CD14-positive monocyte (primary cell): ENCODE results near the gene ITPK1. TPM values are rescaled to one million over a fixed set of nuclear protein-coding genes. Genes with fewer than 3 reads are reported as not detected.

Experiments used
- DNase-seq, 3 donors: peaks; one replicate each; pipeline ENCODE4 v3.0.0-alpha.2; 2011 to 2022
- H2AFZ ChIP-seq: 2 replicates; pipeline ENCODE4 v1.6.0; 2012; ENCODE audit warnings: mild to moderate bottlenecking, low read depth, low read length, inconsistent platforms; ENCODE audit not compliant: insufficient read depth, poor library complexity, severe bottlenecking
- H3K27ac ChIP-seq, 2 donors: 1 replicate in 1 of 2; 2 replicates in 1 of 2; pipeline ENCODE4 v1.5.1; 2012 to 2013; ENCODE audit warnings: low read length in 2 of 2, control low read depth in 1 of 2, inconsistent platforms in 1 of 2, low read depth in 1 of 2, mild to moderate bottlenecking in 1 of 2
- H3K27me3 ChIP-seq, 2 donors: one replicate each; pipeline versions ENCODE4 v1.6.0 to v1.6.1; 2011 to 2013; ENCODE audit warnings: low read length in 2 of 2; ENCODE audit not compliant: control insufficient read depth in 2 of 2, insufficient read depth in 2 of 2
- H3K36me3 ChIP-seq, 2 donors: replicated peaks in 1 of 2; 1 replicate in 1 of 2; 2 replicates in 1 of 2; pipeline versions ENCODE4 v1.5.1 to v1.6.1; 2012 to 2013; ENCODE audit warnings: low read length in 2 of 2, control low read depth in 1 of 2, inconsistent platforms in 1 of 2, mild to moderate bottlenecking in 1 of 2; ENCODE audit not compliant: insufficient read depth in 2 of 2, control insufficient read depth in 1 of 2
- H3K4me1 ChIP-seq, 2 donors: 1 replicate in 1 of 2; 2 replicates in 1 of 2; pipeline versions ENCODE4 v1.5.1 to v1.6.1; 2012 to 2013; ENCODE audit warnings: low read length in 2 of 2, control low read depth in 1 of 2, inconsistent platforms in 1 of 2, mild to moderate bottlenecking in 1 of 2, moderate library complexity in 1 of 2; ENCODE audit not compliant: insufficient read depth in 2 of 2, control insufficient read depth in 1 of 2
- H3K4me2 ChIP-seq: replicated peaks from 2 replicates; pipeline ENCODE3; 2012; ENCODE audit warnings: low read length, moderate library complexity, mild to moderate bottlenecking; ENCODE audit not compliant: poor library complexity, severe bottlenecking; ENCODE audit errors: extremely low read depth
- H3K4me3 ChIP-seq, 3 experiments: fragments of 200-600 bp in 1 of 3; sonication (generic) in 1 of 3; replicated peaks in 1 of 3; 1 replicate in 2 of 3; 2 replicates in 1 of 3; pipeline ENCODE4 v1.5.1; 2011 to 2013; ENCODE audit warnings: low read length in 3 of 3, mild to moderate bottlenecking in 3 of 3, control low read depth in 2 of 3, low read depth in 2 of 3, inconsistent platforms in 1 of 3, moderate library complexity in 1 of 3
- H3K79me2 ChIP-seq: 2 replicates; pipeline ENCODE4 v1.6.0; 2012; ENCODE audit warnings: mild to moderate bottlenecking, control low read depth, inconsistent platforms, low read length, moderate library complexity; ENCODE audit not compliant: insufficient read depth
- H3K9ac ChIP-seq: 2 replicates; pipeline ENCODE4 v1.6.0; 2017; ENCODE audit warnings: low read length, mild to moderate bottlenecking; ENCODE audit not compliant: insufficient read depth, poor library complexity, severe bottlenecking
- H3K9me3 ChIP-seq, 2 donors: replicated peaks in 1 of 2; 1 replicate in 1 of 2; 2 replicates in 1 of 2; pipeline versions ENCODE4 v1.5.1 to v1.6.1; 2012 to 2013; ENCODE audit warnings: low read length in 2 of 2, control low read depth in 1 of 2; ENCODE audit not compliant: control insufficient read depth in 1 of 2, insufficient read depth in 1 of 2
- H4K20me1 ChIP-seq: 2 replicates; pipeline ENCODE4 v1.6.0; 2012; ENCODE audit warnings: mild to moderate bottlenecking, low read length, control low read depth, moderate library complexity; ENCODE audit not compliant: insufficient read depth
- H3K27ac Mint-ChIP-seq, 7 donors: one replicate each; pipeline ENCODE4 v1.8.0; 2020; ENCODE audit warnings: mild to moderate bottlenecking in 7 of 7, mixed read lengths in 7 of 7, moderate library complexity in 6 of 7, inconsistent platforms in 2 of 7
- H3K27me3 Mint-ChIP-seq, 3 donors: one replicate each; pipeline ENCODE4 v1.8.0; 2021 to 2022; ENCODE audit warnings: low read depth in 3 of 3, mild to moderate bottlenecking in 3 of 3, mixed read lengths in 3 of 3, moderate library complexity in 3 of 3, inconsistent platforms in 1 of 3
- H3K36me3 Mint-ChIP-seq, 2 donors: one replicate each; pipeline ENCODE4 v1.8.0; 2020; ENCODE audit warnings: mixed read lengths in 2 of 2, inconsistent platforms in 1 of 2, mild to moderate bottlenecking in 1 of 2
- H3K4me1 Mint-ChIP-seq: one replicate; pipeline ENCODE4 v1.8.0; 2020; ENCODE audit warnings: mild to moderate bottlenecking, mixed read lengths
- H3K4me3 Mint-ChIP-seq, 2 donors: one replicate each; pipeline ENCODE4 v1.8.0; 2020; ENCODE audit warnings: mild to moderate bottlenecking in 2 of 2, mixed read lengths in 2 of 2, moderate library complexity in 1 of 2
- H3K9me3 Mint-ChIP-seq, 7 donors: one replicate each; pipeline ENCODE4 v1.8.0; 2020 to 2022; ENCODE audit warnings: mixed read lengths in 7 of 7, mild to moderate bottlenecking in 6 of 7, moderate library complexity in 6 of 7, inconsistent platforms in 2 of 7
- CTCF ChIP-seq: fragments of 200-600 bp; IDR thresholded peaks from one replicate; pipeline ENCODE4 v1.8.0; 2022; ENCODE audit warnings: antibody characterized with exemption, mild to moderate bottlenecking
- WGBS: methylation state at CpG from one replicate; pipeline ENCODE4 v1.1.5; 2013; ENCODE audit warnings: missing lambda C conversion rate; ENCODE audit not compliant: insufficient coverage; 5-methylcytosine and 5-hydroxymethylcytosine counted together
- intact Hi-C, 2 donors: fragments of 100-400 bp; cut with micrococcal nuclease; formaldehyde crosslinking; loops; one replicate each; pipeline versions ENCODE4 v1.15.0 to v1.15.1; 2023
- polyA plus RNA-seq, 3 donors: library from polyadenylated mRNA; depleted of rRNA in 1 of 3; unstranded in 2 of 3; stranded (reverse) in 1 of 3; fragments of 300-500 nt in 2 of 3; fragments of >200 nt in 1 of 3; fragmentation: Illumina TruSeq in 2 of 3; gene quantifications; 1 replicate in 2 of 3; 2 replicates in 1 of 3; pipeline ENCODE4 v1.2.3, GENCODE V29; 2012 to 2021

ITPK1 gene
- polyA plus RNA-seq, 3 donors = 57.1 to 144 (median 63.0) TPM

- Mint-ChIP-seq H3K9me3 (no peaks in the 10 kb centered on the region), H3K27me3 (peaks cover 0 to 5% (median 2%) of the 10 kb centered on the region in 3 donors), H3K4me3 (no peak overlapping the region), H3K36me3 (peaks cover 12 to 15% of the 10 kb centered on the region in 2 donors), H3K27ac (no peak overlapping the region), H3K4me1 (no peaks in the 10 kb centered on the region)
- Histone ChIP-seq H3K27me3 (no peaks in the 10 kb centered on the region), H3K9me3 (no peaks in the 10 kb centered on the region), H3K27ac (no peak overlapping the region), H3K4me2 (no peak overlapping the region), H3K36me3 (peaks cover 12 to 16% of the 10 kb centered on the region in 2 donors), H3K9ac (no peak overlapping the region), H3K4me1 (no peaks in the 10 kb centered on the region), H3K79me2 (no peaks in the 10 kb centered on the region), H2AFZ (no peak overlapping the region), H3K4me3 (no peak overlapping the region), H4K20me1 (peaks cover 31% of the 10 kb centered on the region)
- 93% methylated on average over 3 of the region's 18 CpGs for WGBS
- TF ChIP-seq CTCF = no peak
- DNase-seq = no peak
- intact Hi-C loops = no loop called here
Observed at GRCh38 chr14:92931681-92932447, 183.9 kb downstream of the ITPK1 start.

GRCh38 chr14:92930737-92931602, 184.8 kb downstream of the ITPK1 start:
- 87% methylated on average over 4 of the region's 8 CpGs for WGBS
- DNase-seq = no peak
- no peaks in the 10 kb centered on the region for H3K9me3 Mint-ChIP-seq
- Histone ChIP-seq H4K20me1 (peaks cover 27% of the 10 kb centered on the region), H3K4me1 (no peaks in the 10 kb centered on the region), H3K36me3 (peaks cover 4 to 7% of the 10 kb centered on the region in 2 donors), H3K27me3 (no peaks in the 10 kb centered on the region), H3K27ac (no peak overlapping the region), H3K4me3 (no peak overlapping the region), H3K9ac (no peak overlapping the region), H2AFZ (no peak overlapping the region), H3K9me3 (no peaks in the 10 kb centered on the region), H3K79me2 (no peaks in the 10 kb centered on the region), H3K4me2 (no peak overlapping the region)
- no peaks in the 10 kb centered on the region for H3K4me1 Mint-ChIP-seq
- H3K36me3 Mint-ChIP-seq = peaks cover 4 to 6% of the 10 kb centered on the region in 2 donors
- peaks cover 0 to 8% (median 6%) of the 10 kb centered on the region in 3 donors for H3K27me3 Mint-ChIP-seq
- H3K27ac Mint-ChIP-seq = peak overlapping the region in 1 of 7 donors; percentile 39
- no peak for TF ChIP-seq CTCF
- intact Hi-C loops = no loop called here
- H3K4me3 Mint-ChIP-seq = no peak overlapping the region
